AG04449 (cell line): ENCODE data around the gene STAT4.

Experiments
- CTCF ChIA-PET: fragments of 350-600 bp; formaldehyde crosslinking; extraction: SDS; loops from one replicate; lab custom pipeline; 2021; ENCODE audit warnings: antibody characterized with exemption; lab: Yijun Ruan, JAX
- POLR2A ChIA-PET: fragments of 400-600, 350-600 bp; formaldehyde crosslinking; extraction: SDS; loops from one replicate; lab custom pipeline; 2020; ENCODE audit warnings: antibody characterized with exemption, inconsistent platforms; lab: Yijun Ruan, JAX
- DNase-seq: peaks from one replicate; pipeline ENCODE4 v3.0.0-alpha.2; 2010; ENCODE audit warnings: low read depth, low spot score
- H3K4me3 ChIP-seq: 2 replicates; pipeline ENCODE4 v1.5.1; 2011; ENCODE audit warnings: low read depth, mild to moderate bottlenecking, control low read depth, low read length
- CTCF ChIP-seq: IDR thresholded peaks from one replicate; pipeline ENCODE4 v1.5.1; 2011; ENCODE audit warnings: mild to moderate bottlenecking, moderate library complexity, low read length, control low read depth, inconsistent platforms; ENCODE audit not compliant: insufficient read depth; ENCODE audit errors: missing control alignments

Gene STAT4

GRCh38 chr2:191051177-191051576, 99.6 kb downstream of the STAT4 start:
- ChIA-PET POLR2A (interaction anchor here (2.1 to 3.3 kb wide), 2 partner anchors 37 to 121 kb away, joined by 9 read pairs; partner anchors contain the start of gene STAT1), CTCF (interaction anchor here (1.1 to 13.7 kb wide), 32 partner anchors 11 to 504 kb away, joined by 3 to 542 read pairs (median 7); partner anchors contain the start of genes STAT1 and STAT4)
- DNase-seq: no peak
- TF ChIP-seq CTCF: no peak
- H3K4me3 ChIP-seq: no peak overlapping the region

GRCh38 chr2:191050640-191050987, 100.2 kb downstream of the STAT4 start:
- ChIA-PET POLR2A (interaction anchor here (1.0 to 3.3 kb wide), 5 partner anchors 13 to 627 kb away, joined by 3 to 9 read pairs (median 3); partner anchors contain the start of genes NABP1 and STAT1), CTCF (interaction anchor here (1.2 to 13.7 kb wide), 15 partner anchors 11 to 505 kb away, joined by 3 to 542 read pairs (median 17); partner anchors contain the start of genes STAT1 and STAT4)
- H3K4me3 ChIP-seq: no peak overlapping the region
- TF ChIP-seq CTCF: no peak
- peak; percentile 87 for DNase-seq

- H3K4me3 ChIP-seq: no peak overlapping the region
- no peak for TF ChIP-seq CTCF
- POLR2A ChIA-PET: interaction anchor here (0.6 to 3.3 kb wide), 9 partner anchors 9 to 628 kb away, joined by 3 to 9 read pairs (median 3); partner anchors contain the start of genes NABP1 and STAT1
- DNase-seq: peak; percentile 87
- CTCF ChIA-PET: interaction anchor here (1.0 to 13.7 kb wide), 12 partner anchors 10 to 506 kb away, joined by 3 to 542 read pairs (median 18); no protein-coding TSS in a partner anchor
Measured at GRCh38 chr2:191049728-191050639, 100.8 kb downstream of the STAT4 start.

GRCh38 chr2:191048073-191048472, 102.7 kb downstream of the STAT4 start:
- no peak overlapping the region for H3K4me3 ChIP-seq
- DNase-seq: peak; percentile 61
- TF ChIP-seq CTCF: no peak
- CTCF ChIA-PET: interaction anchor here (1.0 to 13.7 kb wide), 4 partner anchors 12 to 115 kb away, joined by 3 to 542 read pairs (median 4); no protein-coding TSS in a partner anchor
- POLR2A ChIA-PET: interaction anchor here (0.6 to 3.3 kb wide), 5 partner anchors 12 to 217 kb away, joined by 3 to 9 read pairs (median 4); partner anchors contain the start of gene STAT1

GRCh38 chr2:191045141-191045540, 105.7 kb downstream of the STAT4 start:
- CTCF ChIA-PET: interaction anchor here (1.1 to 13.7 kb wide), 2 partner anchors 10 to 118 kb away, joined by 3 to 542 read pairs; no protein-coding TSS in a partner anchor
- TF ChIP-seq CTCF: no peak
- DNase-seq: no peak
- no peak overlapping the region for H3K4me3 ChIP-seq
- POLR2A ChIA-PET: no interaction called here
